ENCODE measurements around the gene ZNF454. TPM values are rescaled to one million over a fixed set of nuclear protein-coding genes. Genes with fewer than 3 reads are reported as not detected.

ZNF454 gene
- total RNA-seq, 4 donors from 2014 or later: 0.17 to 0.71 (median 0.36) TPM

DNA sequence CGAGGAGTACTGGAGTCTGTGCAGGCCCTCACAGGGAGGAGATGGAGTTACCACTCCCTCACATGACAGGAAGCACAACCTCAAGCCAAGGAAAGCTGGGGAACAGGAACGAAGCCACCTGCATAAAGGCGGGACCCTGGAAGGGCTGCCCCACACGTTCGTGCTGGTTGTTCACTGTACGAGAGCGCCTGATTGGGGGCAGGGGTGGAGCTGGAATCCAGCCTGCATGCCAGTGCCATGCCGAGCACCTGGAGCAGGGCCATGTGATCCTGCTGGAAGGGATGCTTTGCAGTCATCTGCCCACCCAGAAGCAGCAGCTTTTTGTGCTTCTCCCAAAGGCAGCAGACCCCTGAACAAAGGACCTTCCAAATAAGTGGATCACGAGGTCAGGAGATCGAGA is 42.7 kb downstream of the ZNF454 start:
- DNase-seq: no peak
- no peak overlapping the region for H3K27ac ChIP-seq
- H3K9me3 ChIP-seq: no peaks in the 10 kb centered on the region
- H3K27me3 ChIP-seq: no peaks in the 10 kb centered on the region
- no peaks in the 10 kb centered on the region for H3K36me3 ChIP-seq
- no peaks in the 10 kb centered on the region for H3K4me1 ChIP-seq
- H3K4me3 ChIP-seq: no peak overlapping the region
- in situ Hi-C loops (cut with MboI; ENCODE audit: low sequenced_read_pairs in 4 of 4) (no loop called here), intact Hi-C loops (cut with DNase I; ENCODE audit: low total_unique reads) (no loop called here)
- no peak for ATAC-seq
- TF ChIP-seq POLR2A (IDR thresholded peaks at IDR 0.05): no peak
- TF ChIP-seq, protein P1, sequence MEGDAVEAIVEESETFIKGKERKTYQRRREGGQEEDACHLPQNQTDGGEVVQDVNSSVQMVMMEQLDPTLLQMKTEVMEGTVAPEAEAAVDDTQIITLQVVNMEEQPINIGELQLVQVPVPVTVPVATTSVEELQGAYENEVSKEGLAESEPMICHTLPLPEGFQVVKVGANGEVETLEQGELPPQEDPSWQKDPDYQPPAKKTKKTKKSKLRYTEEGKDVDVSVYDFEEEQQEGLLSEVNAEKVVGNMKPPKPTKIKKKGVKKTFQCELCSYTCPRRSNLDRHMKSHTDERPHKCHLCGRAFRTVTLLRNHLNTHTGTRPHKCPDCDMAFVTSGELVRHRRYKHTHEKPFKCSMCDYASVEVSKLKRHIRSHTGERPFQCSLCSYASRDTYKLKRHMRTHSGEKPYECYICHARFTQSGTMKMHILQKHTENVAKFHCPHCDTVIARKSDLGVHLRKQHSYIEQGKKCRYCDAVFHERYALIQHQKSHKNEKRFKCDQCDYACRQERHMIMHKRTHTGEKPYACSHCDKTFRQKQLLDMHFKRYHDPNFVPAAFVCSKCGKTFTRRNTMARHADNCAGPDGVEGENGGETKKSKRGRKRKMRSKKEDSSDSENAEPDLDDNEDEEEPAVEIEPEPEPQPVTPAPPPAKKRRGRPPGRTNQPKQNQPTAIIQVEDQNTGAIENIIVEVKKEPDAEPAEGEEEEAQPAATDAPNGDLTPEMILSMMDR (IDR thresholded peaks at IDR 0.05 in 4 of 5, conservative IDR thresholded peaks at IDR 0.05 in 1 of 5): no peak

DNA sequence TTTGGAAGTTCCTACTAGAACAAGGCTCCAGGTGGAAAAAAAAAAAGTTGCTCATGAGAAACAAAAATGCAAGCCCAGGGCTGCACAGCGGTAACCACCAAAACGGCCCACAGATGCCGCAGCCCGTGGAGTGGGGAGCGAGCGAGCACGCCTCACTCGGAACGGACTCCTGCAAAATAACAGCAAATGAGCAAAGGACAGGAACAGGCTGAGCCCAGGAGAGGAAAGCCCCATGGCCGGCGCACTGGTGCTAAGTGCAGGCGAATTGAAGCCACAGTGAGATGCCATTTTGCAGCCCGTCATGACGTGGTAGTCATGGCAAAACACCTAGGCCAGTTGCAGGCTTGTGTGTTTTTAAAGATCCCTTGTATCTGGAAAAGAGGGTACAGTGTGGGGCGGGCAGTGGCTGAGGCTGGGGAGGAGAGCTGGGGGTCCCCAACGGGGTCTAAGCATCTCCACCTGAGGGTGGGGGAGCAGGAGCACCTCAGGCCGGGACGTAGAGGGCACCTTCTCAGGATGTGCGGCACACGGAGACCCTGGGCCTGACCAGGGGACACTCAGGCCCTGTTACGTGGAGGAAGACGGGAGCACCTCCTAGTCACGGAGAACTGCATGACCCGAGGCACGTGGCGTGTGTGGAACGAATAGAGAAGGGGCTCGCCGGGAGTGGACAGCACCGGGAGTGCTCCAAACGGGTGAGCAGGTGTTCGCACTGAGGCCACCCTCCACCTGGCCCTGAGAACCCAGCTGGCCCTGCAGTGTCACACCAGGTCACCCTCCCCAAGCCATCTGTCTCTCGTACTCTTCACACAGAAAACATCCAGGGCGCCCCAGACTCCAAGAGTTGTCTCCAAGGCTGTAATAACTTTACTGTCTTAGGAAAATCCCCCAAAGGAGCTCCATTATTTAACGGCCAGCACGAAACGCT is 43.4 kb downstream of the ZNF454 start:
- intact Hi-C loops (cut with DNase I; ENCODE audit: low total_unique reads) (no loop called here), in situ Hi-C loops (cut with MboI; ENCODE audit: low sequenced_read_pairs in 4 of 4) (no loop called here)

DNA sequence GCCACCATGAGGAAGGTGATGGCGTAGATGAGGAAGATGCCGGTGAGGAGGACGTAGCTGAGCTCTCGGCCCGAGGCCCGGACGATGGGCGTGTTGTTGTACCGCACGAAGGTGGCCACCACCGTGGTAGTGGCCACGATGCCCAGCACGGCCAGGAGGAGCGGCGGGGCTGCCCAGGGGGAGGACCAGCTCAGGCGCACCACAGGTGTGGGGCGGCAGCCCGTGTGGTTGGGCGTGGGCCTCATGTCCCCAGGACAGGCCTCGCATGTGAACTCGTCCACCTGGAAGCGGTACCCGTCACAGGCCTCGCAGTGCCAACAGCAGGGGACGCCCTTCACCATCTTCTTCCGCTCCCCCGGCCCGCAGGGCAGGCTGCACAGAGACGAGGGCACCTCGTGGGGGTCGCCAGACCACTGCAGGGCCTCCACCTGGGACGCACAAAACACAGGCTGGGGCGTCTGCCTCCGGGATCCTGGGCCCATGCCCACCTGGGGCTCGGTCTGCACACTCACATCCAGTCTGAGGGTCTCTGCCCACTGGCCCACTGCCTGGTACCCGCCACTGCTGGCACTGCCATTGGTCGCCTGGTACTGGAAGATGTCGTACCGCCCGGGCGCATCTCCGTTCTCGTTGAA is 45.4 kb downstream of the ZNF454 start:
- ATAC-seq (no peak), DNase-seq (no peak)
- Histone ChIP-seq H3K9me3 (no peaks in the 10 kb centered on the region), H3K27ac (no peak overlapping the region), H3K27me3 (no peaks in the 10 kb centered on the region), H3K4me1 (no peaks in the 10 kb centered on the region), H3K36me3 (no peaks in the 10 kb centered on the region), H3K4me3 (no peak overlapping the region)
- in situ Hi-C loops (cut with MboI; ENCODE audit: low sequenced_read_pairs in 4 of 4): no loop called here
- TF ChIP-seq, protein P1 (IDR thresholded peaks at IDR 0.05 in 4 of 5, conservative IDR thresholded peaks at IDR 0.05 in 1 of 5): no peak
- no peak for TF ChIP-seq POLR2A (IDR thresholded peaks at IDR 0.05)
- intact Hi-C loops (cut with DNase I; ENCODE audit: low total_unique reads): no loop called here

More for the DNA sequence above, 43.4 kb downstream of the ZNF454 start:
- DNase-seq (no peak), ATAC-seq (no peak)
- H3K27ac ChIP-seq: no peak overlapping the region
- no peaks in the 10 kb centered on the region for H3K9me3 ChIP-seq
- no peaks in the 10 kb centered on the region for H3K4me1 ChIP-seq
- TF ChIP-seq, protein P1 (IDR thresholded peaks at IDR 0.05 in 4 of 5, conservative IDR thresholded peaks at IDR 0.05 in 1 of 5): no peak
- TF ChIP-seq POLR2A (IDR thresholded peaks at IDR 0.05): no peak
- no peaks in the 10 kb centered on the region for H3K36me3 ChIP-seq
- no peak overlapping the region for H3K4me3 ChIP-seq
- H3K27me3 ChIP-seq: no peaks in the 10 kb centered on the region

DNA sequence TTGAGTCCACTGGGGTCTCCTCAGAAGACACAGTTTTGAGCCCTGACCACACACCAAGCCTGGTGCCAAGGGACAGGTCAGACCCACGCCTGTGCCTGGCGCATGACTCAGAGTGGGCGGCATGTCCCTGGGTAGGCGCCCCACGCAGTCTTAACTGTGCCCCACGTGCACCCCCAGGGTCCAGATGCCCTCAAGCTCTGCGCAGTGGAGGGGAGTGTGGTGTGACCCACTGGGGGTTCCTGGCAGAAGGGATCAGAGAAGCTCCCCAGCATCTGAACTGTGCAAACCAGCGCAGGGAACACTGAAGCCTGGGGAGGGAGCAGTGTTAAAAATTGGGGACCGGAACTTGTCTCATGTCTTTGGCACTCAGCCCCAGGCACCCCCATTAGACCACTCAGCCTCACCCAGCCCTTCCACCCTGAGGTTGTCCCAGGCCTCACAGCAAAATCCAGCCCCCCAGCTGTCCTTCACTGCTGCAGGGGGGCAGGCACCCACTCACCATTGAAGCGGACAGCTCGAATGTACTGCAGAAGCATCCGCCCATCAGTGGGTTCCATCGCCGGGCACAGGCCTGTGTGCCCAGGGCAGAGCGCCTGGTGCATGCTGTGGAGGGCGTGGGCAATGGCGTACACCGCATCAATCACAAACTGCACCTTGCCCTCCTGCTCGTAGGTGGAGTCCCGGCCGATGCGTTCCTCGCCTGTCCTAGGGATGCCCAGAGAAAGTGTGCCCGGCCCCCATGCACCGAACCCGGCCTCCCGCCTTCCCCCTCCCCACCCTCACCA is 47.6 kb downstream of the ZNF454 start:
- H3K27me3 ChIP-seq: peaks cover 0 to 6% (median 1%) of the 10 kb centered on the region in 3 donors
- in situ Hi-C loops (cut with MboI; ENCODE audit: low sequenced_read_pairs in 4 of 4) (no loop called here), intact Hi-C loops (cut with DNase I; ENCODE audit: low total_unique reads) (no loop called here)
- no peak overlapping the region for H3K4me3 ChIP-seq
- ATAC-seq (no peak), DNase-seq (no peak)
- TF ChIP-seq, protein P1 (IDR thresholded peaks at IDR 0.05 in 4 of 5, conservative IDR thresholded peaks at IDR 0.05 in 1 of 5): no peak
- no peak for TF ChIP-seq POLR2A (IDR thresholded peaks at IDR 0.05)
- H3K27ac ChIP-seq: no peak overlapping the region
- no peaks in the 10 kb centered on the region for H3K9me3 ChIP-seq
- H3K36me3 ChIP-seq: no peaks in the 10 kb centered on the region
- no peaks in the 10 kb centered on the region for H3K4me1 ChIP-seq
